ENCODE measurements around the gene COPZ1.
A peak's percentile ranks its signal among the peaks of the same experiment; 100 is the strongest.

COPZ1 gene

GRCh38 chr12:54377797-54378515, 53.0 kb downstream of the COPZ1 start:
- no peak for DNase-seq (ENCODE audit: low spot score)

GRCh38 chr12:54378796-54379397, 54.0 kb downstream of the COPZ1 start:
- peak; percentile 89 for DNase-seq (ENCODE audit: low spot score)

- peak; percentile 97 for DNase-seq (ENCODE audit: low spot score)
Observed at GRCh38 chr12:54379398-54380201, 54.7 kb downstream of the COPZ1 start.

- DNase-seq (ENCODE audit: low spot score): no peak
Observed at GRCh38 chr12:54381136-54381535, 56.2 kb downstream of the COPZ1 start.

- no peak for DNase-seq (ENCODE audit: low spot score)
Observed at GRCh38 chr12:54383041-54383609, 58.2 kb downstream of the COPZ1 start.

- DNase-seq (ENCODE audit: low spot score): no peak
Observed at GRCh38 chr12:54384591-54385041, 59.7 kb downstream of the COPZ1 start, which contains the start of gene ZNF385A. Gene ZNF385A, minus strand, starts transcription at chr12:54384733. Its CDS starts 219 bp downstream, at chr12:54384514.

GRCh38 chr12:54385251-54385914, 60.5 kb downstream of the COPZ1 start:
- peak; percentile 67 for DNase-seq (ENCODE audit: low spot score)

GRCh38 chr12:54386403-54387113, 61.6 kb downstream of the COPZ1 start:
- no peak for DNase-seq (ENCODE audit: low spot score)

- no peak for DNase-seq (ENCODE audit: low spot score)
Observed at GRCh38 chr12:54387114-54387467, 62.2 kb downstream of the COPZ1 start.

- DNase-seq (ENCODE audit: low spot score): no peak
Observed at GRCh38 chr12:54388237-54389133, 63.6 kb downstream of the COPZ1 start.

GRCh38 chr12:54389134-54389508, 64.2 kb downstream of the COPZ1 start:
- no peak for DNase-seq (ENCODE audit: low spot score)

- DNase-seq (ENCODE audit: low spot score): no peak
Observed at GRCh38 chr12:54389607-54390175, 64.8 kb downstream of the COPZ1 start.

- peak; percentile 76 for DNase-seq (ENCODE audit: low spot score)
Observed at GRCh38 chr12:54390176-54390667, 65.3 kb downstream of the COPZ1 start.

- DNase-seq (ENCODE audit: low spot score): peak; percentile 91
Observed at GRCh38 chr12:54390668-54391551, 66.0 kb downstream of the COPZ1 start.

- no peak for DNase-seq (ENCODE audit: low spot score)
Observed at GRCh38 chr12:54392485-54393206, 67.7 kb downstream of the COPZ1 start.

GRCh38 chr12:54393207-54393609, 68.3 kb downstream of the COPZ1 start:
- DNase-seq (ENCODE audit: low spot score): no peak

- no peak for DNase-seq (ENCODE audit: low spot score)
Observed at GRCh38 chr12:54393743-54394142, 68.8 kb downstream of the COPZ1 start.

- peak; percentile 76 for DNase-seq (ENCODE audit: low spot score)
Observed at GRCh38 chr12:54394281-54394719, 69.4 kb downstream of the COPZ1 start.

All from ecto neural progenitor cell (in vitro differentiated cells).